MCF 10A (cell line): ENCODE measurements around the gene KAT6B. TPM values are rescaled to one million over a fixed set of nuclear protein-coding genes. Genes with fewer than 3 reads are reported as not detected.

ENCODE experiments used
- BruUV-seq: library from RNA; stranded (reverse); fragments of 400-500 nt; replicated peaks from 2 replicates; lab custom pipeline; 2021; lab: Mats Ljungman, UMichigan
- CTCF ChIA-PET: fragments of 300-600 bp; sonication (Branson Sonifier 250); formaldehyde crosslinking; extraction: SDS; loops from one replicate; lab custom pipeline; 2021; ENCODE audit warnings: antibody characterized with exemption, inconsistent platforms; lab: Yijun Ruan, JAX
- POLR2A ChIA-PET: fragments of 300-600, 350-650 bp; sonication (Branson Sonifier 250); formaldehyde crosslinking; extraction: SDS; loops from one replicate; lab custom pipeline; 2020; ENCODE audit warnings: antibody characterized with exemption, inconsistent platforms; lab: Yijun Ruan, JAX
- DNase-seq: peaks from one replicate; pipeline ENCODE4 v3.0.0-alpha.2; 2018; ENCODE audit not compliant: unreplicated experiment
- H3K27ac Mint-ChIP-seq: one replicate; pipeline ENCODE4 v1.8.0; 2022; ENCODE audit warnings: mild to moderate bottlenecking, low read depth, mixed read lengths; ENCODE audit not compliant: unreplicated experiment
- H3K27me3 Mint-ChIP-seq: one replicate; pipeline ENCODE4 v1.8.0; 2022; ENCODE audit warnings: mixed read lengths; ENCODE audit not compliant: insufficient read depth, unreplicated experiment
- H3K36me3 Mint-ChIP-seq: one replicate; pipeline ENCODE4 v1.8.0; 2022; ENCODE audit warnings: mild to moderate bottlenecking, moderate library complexity, mixed read lengths; ENCODE audit not compliant: insufficient read depth, unreplicated experiment
- H3K4me1 Mint-ChIP-seq: one replicate; pipeline ENCODE4 v1.8.0; 2022; ENCODE audit warnings: mixed read lengths; ENCODE audit not compliant: insufficient read depth, unreplicated experiment
- H3K4me3 Mint-ChIP-seq: one replicate; pipeline ENCODE4 v1.8.0; 2022; ENCODE audit warnings: mild to moderate bottlenecking, moderate library complexity, mixed read lengths; ENCODE audit not compliant: unreplicated experiment
- H3K9me3 Mint-ChIP-seq: one replicate; pipeline ENCODE4 v1.8.0; 2022; ENCODE audit warnings: mixed read lengths; ENCODE audit not compliant: unreplicated experiment
- CTCF ChIP-seq: fragments of 200-600 bp; IDR thresholded peaks from one replicate; pipeline ENCODE4 v1.8.0; 2022; ENCODE audit warnings: antibody characterized with exemption, mild to moderate bottlenecking; ENCODE audit not compliant: unreplicated experiment
- intact Hi-C: fragments of 100-400 bp; cut with micrococcal nuclease; formaldehyde crosslinking; loops from 2 replicates; pipeline ENCODE4 v1.14.1; 2022
- total RNA-seq: library from RNA; stranded (reverse); gene quantifications from 2 replicates; pipeline ENCODE4 v1.2.3, GENCODE V29; 2022

Gene KAT6B
- total RNA-seq, 1 experiment from 2014 or later: 18.3 TPM

- intact Hi-C loops: no loop called here
- Mint-ChIP-seq H3K27me3 (no peaks in the 10 kb centered on the region), H3K27ac (no peak overlapping the region), H3K4me3 (no peak overlapping the region), H3K9me3 (no peaks in the 10 kb centered on the region), H3K36me3 (no peaks in the 10 kb centered on the region), H3K4me1 (peaks cover 16% of the 10 kb centered on the region)
- BruUV-seq: no TSS peak
- ChIA-PET CTCF (no interaction called here), POLR2A (no interaction called here)
- no peak for DNase-seq
- TF ChIP-seq CTCF: no peak
These were observed 70.6 kb downstream of the KAT6B start for GRCh38 chr10:74896788-74897527.

GRCh38 chr10:74898201-74898976 lies 72.0 kb downstream of the KAT6B start:
- no peaks in the 10 kb centered on the region for H3K36me3 Mint-ChIP-seq
- H3K27me3 Mint-ChIP-seq: no peaks in the 10 kb centered on the region
- TF ChIP-seq CTCF: no peak
- no peak overlapping the region for H3K4me3 Mint-ChIP-seq
- POLR2A ChIA-PET: interaction anchor here (0.5 to 0.7 kb wide), 3 partner anchors 10 to 153 kb away, joined by 3 to 4 read pairs (median 4); no protein-coding TSS in a partner anchor
- H3K4me1 Mint-ChIP-seq: peaks cover 16% of the 10 kb centered on the region
- CTCF ChIA-PET: interaction anchor here (0.6 to 0.7 kb wide), 3 partner anchors 8 to 18 kb away, joined by 3 to 4 read pairs (median 4); no protein-coding TSS in a partner anchor
- DNase-seq: no peak
- intact Hi-C loops: no loop called here
- H3K9me3 Mint-ChIP-seq: no peaks in the 10 kb centered on the region
- no TSS peak for BruUV-seq
- H3K27ac Mint-ChIP-seq: no peak overlapping the region

GRCh38 chr10:74900297-74900696 lies 73.9 kb downstream of the KAT6B start:
- POLR2A ChIA-PET: no interaction called here

More at GRCh38 chr10:74900297-74900696, 73.9 kb downstream of the KAT6B start:
- no peaks in the 10 kb centered on the region for H3K27me3 Mint-ChIP-seq
- H3K4me1 Mint-ChIP-seq: peaks cover 22% of the 10 kb centered on the region
- DNase-seq: no peak
- H3K9me3 Mint-ChIP-seq: no peaks in the 10 kb centered on the region
- intact Hi-C loops: no loop called here
- no peak for TF ChIP-seq CTCF
- no peak overlapping the region for H3K27ac Mint-ChIP-seq
- H3K36me3 Mint-ChIP-seq: no peaks in the 10 kb centered on the region
- CTCF ChIA-PET: no interaction called here
- H3K4me3 Mint-ChIP-seq: no peak overlapping the region
- BruUV-seq: no TSS peak
